ENCODE results near the gene MCM7. TPM values are rescaled to one million over a fixed set of nuclear protein-coding genes. Genes with fewer than 3 reads are reported as not detected.
"Not testable (repeated sequence)": the region's sequence is repeated elsewhere in the genome, so short reads cannot be mapped to it uniquely, and the experiment has no call there.

Gene MCM7
- total RNA-seq, result 10 to 100 TPM; 30.7 to 43.6 (median 37.4) TPM
- polyA plus RNA-seq, result 10 to 100 TPM; 29.6 to 99.3 (median 32.4) TPM

DNA sequence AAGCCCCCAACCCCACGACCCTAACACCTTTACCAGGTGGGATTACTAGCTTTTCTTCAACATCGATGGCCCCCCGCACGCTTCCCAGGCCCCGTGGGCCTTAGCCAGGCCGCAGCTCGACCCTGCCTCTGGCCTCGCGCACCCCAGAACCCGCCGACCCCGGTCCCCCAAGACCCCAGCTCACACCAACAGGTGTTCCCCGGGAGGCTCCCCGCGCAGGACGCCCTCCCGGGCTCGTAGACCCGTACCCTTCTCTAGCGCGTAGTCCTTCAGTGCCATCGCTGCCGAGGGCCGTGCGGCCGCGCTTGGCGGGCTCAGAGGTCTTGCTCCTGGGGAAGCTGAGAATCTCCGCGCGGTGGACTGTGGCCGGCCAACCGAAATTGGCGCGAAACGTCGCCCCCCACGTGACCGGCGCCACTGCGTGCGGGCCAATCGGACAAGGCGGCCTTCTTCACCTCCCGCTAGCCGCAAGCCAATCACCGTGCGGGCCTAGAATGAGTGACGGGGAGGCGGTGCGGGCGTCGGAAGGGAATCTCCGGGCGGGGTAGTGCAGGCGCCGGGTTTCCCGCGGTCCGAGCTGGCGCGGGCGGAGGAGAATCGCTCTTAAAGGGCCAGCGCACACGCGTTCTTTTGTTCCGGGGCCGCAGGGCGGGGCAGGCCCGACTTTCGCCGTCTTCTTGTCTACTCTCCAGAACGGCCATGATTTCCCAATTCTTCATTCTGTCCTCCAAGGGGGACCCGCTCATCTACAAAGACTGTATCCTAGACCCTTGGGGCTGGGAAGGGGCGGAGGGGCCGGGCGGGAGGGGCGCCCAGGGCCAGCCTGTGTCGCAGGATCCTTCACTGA, at the start of gene MCM7, which contains the start of gene AP4M1:
TSS of gene MCM7 (minus strand) at position 382 of the 847 bp plus-strand sequence. CDS start at position 279, 103 bp downstream.
TSS of gene AP4M1 (plus strand) at position 628 of the 847 bp plus-strand sequence. CDS start at position 700, 72 bp downstream.
- peak within 1 kb of the TSS; percentile 95 to 99 (median 97) for H3K27ac ChIP-seq
- no peaks in the 10 kb centered on the region for H3K9me3 ChIP-seq
- no peak for TF ChIP-seq CTCF (IDR thresholded peaks at IDR 0.05)
- TF ChIP-seq POLR2AphosphoS5 (IDR thresholded peaks at IDR 0.05), result peak in 3 of 4 donors; percentile 59 to 79 (median 60)
- H3K4me1 ChIP-seq, result peaks cover 0 to 41% (median 25%) of the 10 kb centered on the region in 4 donors
- peak within 1 kb of the TSS; percentile 66 to 89 (median 82) for H3K4me3 ChIP-seq
- WGBS, 2 donors, result 0% methylated on average over 80 of the region's 80 CpGs
- intact Hi-C loops (cut with DNase I), result loop anchor here (2.0 kb wide), 2 partner anchors 18 to 26 kb away; partner anchors contain the start of genes CNPY4, MBLAC1 and TAF6
- H3K36me3 ChIP-seq, result peaks cover 24 to 71% (median 41%) of the 10 kb centered on the region in 4 donors
- H3K27me3 ChIP-seq, result no peaks in the 10 kb centered on the region
- peak; percentile 100 for DNase-seq

- DNase-seq, result peak; percentile 100
- Histone ChIP-seq H3K27ac (peak within 1 kb of the TSS; percentile 87 to 92 (median 88)), H3K4me1 (peaks cover 0 to 18% (median 16%) of the 10 kb centered on the region in 4 donors), H3K36me3 (peaks cover 0 to 18% (median 6%) of the 10 kb centered on the region in 4 donors), H3K4me3 (peak within 1 kb of the TSS; percentile 79 to 96 (median 88)), H3K9me3 (no peaks in the 10 kb centered on the region), H3K27me3 (no peaks in the 10 kb centered on the region)
- WGBS, 2 donors, result 0 to 1% methylated on average over 46 of the region's 46 CpGs
- TF ChIP-seq POLR2A (IDR thresholded peaks at IDR 0.05) (peak; percentile 31 to 71), POLR2AphosphoS5 (IDR thresholded peaks at IDR 0.05) (peak; percentile 82 to 96 (median 88)), EP300 (IDR thresholded peaks at IDR 0.05) (no peak), CTCF (IDR thresholded peaks at IDR 0.05) (no peak)
- intact Hi-C loops (cut with DNase I), result no loop called here
These were observed 47.5 kb upstream of the MCM7 start, which contains the start of gene LAMTOR4 for GRCh38 chr7:100148559-100149328. Gene LAMTOR4, plus strand, starts transcription at chr7:100148918. Its CDS starts 55 bp downstream, at chr7:100148973.

DNA sequence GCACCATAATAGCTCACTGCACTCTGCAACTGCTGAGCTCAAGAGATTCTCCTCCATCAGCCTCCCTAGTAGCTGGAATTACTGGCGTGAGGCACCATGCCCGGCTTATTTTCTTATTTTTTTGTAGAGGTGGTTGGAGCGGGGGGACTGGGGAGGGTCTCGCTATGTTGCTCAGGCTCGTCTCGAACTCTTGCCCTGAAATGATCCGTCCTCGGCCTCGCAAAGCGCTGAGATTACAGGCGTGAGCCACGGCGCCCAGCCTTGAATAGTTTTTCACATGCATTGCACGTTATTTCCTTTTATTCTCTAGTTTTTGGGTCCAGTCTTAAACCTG, 47.0 kb upstream of the MCM7 start:
- intact Hi-C loops (cut with DNase I), result no loop called here
- H3K9me3 ChIP-seq, result no peaks in the 10 kb centered on the region
- 10 to 18% methylated on average over 14 of the region's 14 CpGs for WGBS, 2 donors
- peak overlapping the region; percentile 20 to 96 (median 84) for H3K4me3 ChIP-seq
- no peak for TF ChIP-seq POLR2AphosphoS5 (IDR thresholded peaks at IDR 0.05)
- TF ChIP-seq CTCF (IDR thresholded peaks at IDR 0.05), result no peak
- no peak for TF ChIP-seq POLR2A (IDR thresholded peaks at IDR 0.05)
- no peak for TF ChIP-seq EP300 (IDR thresholded peaks at IDR 0.05)
- no peak for DNase-seq
- H3K4me1 ChIP-seq, result peaks cover 0 to 18% (median 16%) of the 10 kb centered on the region in 4 donors
- peaks cover 0 to 12% (median under 1%) of the 10 kb centered on the region in 4 donors for H3K36me3 ChIP-seq
- peak overlapping the region; percentile 76 to 92 (median 87) for H3K27ac ChIP-seq
- no peaks in the 10 kb centered on the region for H3K27me3 ChIP-seq

- H3K4me3 ChIP-seq, result no peak overlapping the region
- no peak for DNase-seq
- no peaks in the 10 kb centered on the region for H3K9me3 ChIP-seq
- TF ChIP-seq EP300 (IDR thresholded peaks at IDR 0.05) (no peak), POLR2A (IDR thresholded peaks at IDR 0.05) (no peak), CTCF (IDR thresholded peaks at IDR 0.05) (no peak), POLR2AphosphoS5 (IDR thresholded peaks at IDR 0.05) (no peak)
- intact Hi-C loops (cut with DNase I), result no loop called here
- H3K36me3 ChIP-seq, result peaks cover 0 to 11% (median 0%) of the 10 kb centered on the region in 4 donors
- no peaks in the 10 kb centered on the region for H3K27me3 ChIP-seq
- no peak overlapping the region for H3K27ac ChIP-seq
- peaks cover 0 to 18% (median 16%) of the 10 kb centered on the region in 4 donors for H3K4me1 ChIP-seq
- WGBS, 2 donors, result 91 to 98% methylated on average over 2 of the region's 2 CpGs
These were observed 46.1 kb upstream of the MCM7 start for GRCh38 chr7:100147278-100147677.

DNA sequence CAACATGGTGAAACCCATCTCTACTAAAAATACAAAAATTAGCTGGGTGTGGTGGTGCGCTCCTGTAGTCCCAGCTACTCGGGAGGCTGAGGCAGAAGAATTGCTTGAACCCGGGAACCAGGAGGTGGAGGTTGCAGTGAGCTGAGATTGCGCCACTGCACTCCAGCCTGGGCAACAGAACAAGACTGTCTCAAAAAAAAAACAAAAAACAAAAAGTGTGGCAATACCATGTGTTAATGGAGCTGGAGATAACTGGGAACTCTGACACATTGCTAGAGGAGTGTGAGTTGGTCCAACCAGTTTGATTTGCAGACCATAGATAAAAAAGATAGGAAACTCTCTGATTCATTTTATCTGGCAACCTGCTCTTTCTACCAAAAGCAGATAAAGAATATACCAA, 45.2 kb upstream of the MCM7 start:
- intact Hi-C loops (cut with DNase I); H3K27me3 ChIP-seq; H3K36me3 ChIP-seq; H3K27ac ChIP-seq; H3K4me3 ChIP-seq; DNase-seq; H3K9me3 ChIP-seq: not testable (repeated sequence)
- 94% methylated on average over 4 of the region's 4 CpGs for WGBS, 2 donors
- peaks cover 0 to 18% (median 16%) of the 10 kb centered on the region in 4 donors for H3K4me1 ChIP-seq

All from sigmoid colon (tissue), 7 donors.